K562 (cell line): ENCODE measurements around the gene JUNB. TPM values are rescaled to one million over a fixed set of nuclear protein-coding genes. Genes with fewer than 3 reads are reported as not detected.

Source experiments
- CBFA2T3 ChIP-seq: fragments of 450-650 bp; IDR thresholded peaks from 2 replicates; pipeline ENCODE4 v1.6.1; 2017
- ERF ChIP-seq: fragments of 450-650 bp; formaldehyde crosslinking; IDR thresholded peaks from 2 replicates; pipeline ENCODE4 v1.4.0; 2020; ENCODE audit warnings: mild to moderate bottlenecking, mixed read lengths
- GTF2A2 ChIP-seq: IDR thresholded peaks from 2 replicates; pipeline ENCODE4 v1.6.1; 2016; ENCODE audit warnings: mild to moderate bottlenecking, missing genetic modification characterization, missing compliant biosample characterization
- HDAC6 ChIP-seq: IDR thresholded peaks from 2 replicates; pipeline ENCODE4 v1.6.1; 2012; ENCODE audit warnings: low read depth, mild to moderate bottlenecking, control low read depth, inconsistent platforms, low read length, moderate library complexity
- KDM1A ChIP-seq, 2 experiments: fragments of 450-650 bp; IDR thresholded peaks; 2 replicates each; pipeline ENCODE4 v1.6.1; 2016; ENCODE audit warnings: mild to moderate bottlenecking in 2 of 2
- SOX6 ChIP-seq: fragments of 450-650 bp; IDR thresholded peaks from 2 replicates; pipeline ENCODE4 v1.6.1; 2014; ENCODE audit warnings: mild to moderate bottlenecking
- SP2 ChIP-seq: IDR thresholded peaks from 2 replicates; pipeline ENCODE4 v1.6.1; 2011; ENCODE audit warnings: mild to moderate bottlenecking, low read depth, low read length, moderate library complexity; ENCODE audit not compliant: poor library complexity, severe bottlenecking; ENCODE audit errors: extremely low read depth
- XRCC5 ChIP-seq: fragments of 200-400 bp; formaldehyde crosslinking; IDR thresholded peaks from 2 replicates; pipeline ENCODE4 v1.6.1; 2017; ENCODE audit warnings: low read depth, mild to moderate bottlenecking, low read length
- YBX1 ChIP-seq: fragments of 450-650 bp; IDR thresholded peaks from 2 replicates; pipeline ENCODE4 v1.7.1; 2016; ENCODE audit warnings: mild to moderate bottlenecking
- ZNF695 ChIP-seq: fragments of 450-650 bp; formaldehyde crosslinking; IDR thresholded peaks from 2 replicates; pipeline ENCODE4 v1.4.0; 2020; ENCODE audit warnings: mild to moderate bottlenecking, moderate library complexity
- ZNF778 ChIP-seq: fragments of 450-650 bp; formaldehyde crosslinking; IDR thresholded peaks from 2 replicates; pipeline ENCODE4 v1.4.0; 2020; ENCODE audit warnings: mild to moderate bottlenecking, moderate library complexity
- polyA plus RNA-seq, 8 experiments: library from polyadenylated mRNA; depleted of rRNA in 4 of 8; stranded (reverse) in 5 of 8; unstranded in 3 of 8; fragments of >200 nt; fragmentation: Nextera tagmentation in 2 of 8; fragmentation: Illumina TruSeq in 1 of 8; extraction: Ambion mirVana in 2 of 8; extraction: Trizol in 1 of 8; gene quantifications; 2 replicates each; pipeline versions ENCODE4 v1.2.1 to v1.2.3, GENCODE V29; 2011 to 2014; ENCODE audit warnings: inconsistent platforms in 1 of 8, missing spikeins in 1 of 8
- total RNA-seq, 7 experiments: library from RNA; depleted of rRNA in 6 of 7; stranded (reverse); fragments of >200 nt in 6 of 7; fragmentation: Illumina TruSeq in 2 of 7; extraction: Trizol in 2 of 7; gene quantifications; 2 replicates each; pipeline versions ENCODE4 v1.2.1 to v1.2.3, GENCODE V29; 2011 to 2021; ENCODE audit warnings: low replicate concordance in 1 of 7
- TF ChIP-seq, protein P1 (sequence below), 2 experiments: fragments of 450-650 bp; formaldehyde crosslinking in 1 of 2; IDR thresholded peaks; 2 replicates each; pipeline versions ENCODE4 v1.4.0 to v1.6.1; 2014 to 2020; ENCODE audit warnings: mild to moderate bottlenecking in 2 of 2, borderline replicate concordance in 1 of 2, low read depth in 1 of 2
- TF ChIP-seq, protein P2 (sequence below), 2 experiments: IDR thresholded peaks in 1 of 2; conservative IDR thresholded peaks in 1 of 2; 2 replicates each; pipeline ENCODE4 v1.6.1; 2016; ENCODE audit warnings: low read depth in 2 of 2, mild to moderate bottlenecking in 1 of 2, missing compliant biosample characterization in 1 of 2, missing genetic modification characterization in 1 of 2, moderate library complexity in 1 of 2
- TF ChIP-seq, protein P3 (sequence below): fragments of 450-650 bp; formaldehyde crosslinking; conservative IDR thresholded peaks from 2 replicates; pipeline ENCODE4 v1.4.0; 2022; ENCODE audit warnings: mild to moderate bottlenecking, missing genetic modification characterization

The JUNB gene
- total and polyA plus RNA-seq, 9 of the 15 experiments (the other 6 are each of a cell fraction or from before 2014, with no cell fraction given): 0.23 to 88.1 (median 13.1) TPM

DNA sequence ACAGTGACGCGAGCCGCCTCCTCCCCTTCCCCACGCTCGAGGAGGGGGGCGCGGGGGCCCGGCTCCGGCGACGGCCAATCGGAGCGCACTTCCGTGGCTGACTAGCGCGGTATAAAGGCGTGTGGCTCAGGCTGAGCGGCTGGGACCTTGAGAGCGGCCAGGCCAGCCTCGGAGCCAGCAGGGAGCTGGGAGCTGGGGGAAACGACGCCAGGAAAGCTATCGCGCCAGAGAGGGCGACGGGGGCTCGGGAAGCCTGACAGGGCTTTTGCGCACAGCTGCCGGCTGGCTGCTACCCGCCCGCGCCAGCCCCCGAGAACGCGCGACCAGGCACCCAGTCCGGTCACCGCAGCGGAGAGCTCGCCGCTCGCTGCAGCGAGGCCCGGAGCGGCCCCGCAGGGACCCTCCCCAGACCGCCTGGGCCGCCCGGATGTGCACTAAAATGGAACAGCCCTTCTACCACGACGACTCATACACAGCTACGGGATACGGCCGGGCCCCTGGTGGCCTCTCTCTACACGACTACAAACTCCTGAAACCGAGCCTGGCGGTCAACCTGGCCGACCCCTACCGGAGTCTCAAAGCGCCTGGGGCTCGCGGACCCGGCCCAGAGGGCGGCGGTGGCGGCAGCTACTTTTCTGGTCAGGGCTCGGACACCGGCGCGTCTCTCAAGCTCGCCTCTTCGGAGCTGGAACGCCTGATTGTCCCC lies at the start of gene JUNB (continued):
- TF ChIP-seq, protein P1, sequence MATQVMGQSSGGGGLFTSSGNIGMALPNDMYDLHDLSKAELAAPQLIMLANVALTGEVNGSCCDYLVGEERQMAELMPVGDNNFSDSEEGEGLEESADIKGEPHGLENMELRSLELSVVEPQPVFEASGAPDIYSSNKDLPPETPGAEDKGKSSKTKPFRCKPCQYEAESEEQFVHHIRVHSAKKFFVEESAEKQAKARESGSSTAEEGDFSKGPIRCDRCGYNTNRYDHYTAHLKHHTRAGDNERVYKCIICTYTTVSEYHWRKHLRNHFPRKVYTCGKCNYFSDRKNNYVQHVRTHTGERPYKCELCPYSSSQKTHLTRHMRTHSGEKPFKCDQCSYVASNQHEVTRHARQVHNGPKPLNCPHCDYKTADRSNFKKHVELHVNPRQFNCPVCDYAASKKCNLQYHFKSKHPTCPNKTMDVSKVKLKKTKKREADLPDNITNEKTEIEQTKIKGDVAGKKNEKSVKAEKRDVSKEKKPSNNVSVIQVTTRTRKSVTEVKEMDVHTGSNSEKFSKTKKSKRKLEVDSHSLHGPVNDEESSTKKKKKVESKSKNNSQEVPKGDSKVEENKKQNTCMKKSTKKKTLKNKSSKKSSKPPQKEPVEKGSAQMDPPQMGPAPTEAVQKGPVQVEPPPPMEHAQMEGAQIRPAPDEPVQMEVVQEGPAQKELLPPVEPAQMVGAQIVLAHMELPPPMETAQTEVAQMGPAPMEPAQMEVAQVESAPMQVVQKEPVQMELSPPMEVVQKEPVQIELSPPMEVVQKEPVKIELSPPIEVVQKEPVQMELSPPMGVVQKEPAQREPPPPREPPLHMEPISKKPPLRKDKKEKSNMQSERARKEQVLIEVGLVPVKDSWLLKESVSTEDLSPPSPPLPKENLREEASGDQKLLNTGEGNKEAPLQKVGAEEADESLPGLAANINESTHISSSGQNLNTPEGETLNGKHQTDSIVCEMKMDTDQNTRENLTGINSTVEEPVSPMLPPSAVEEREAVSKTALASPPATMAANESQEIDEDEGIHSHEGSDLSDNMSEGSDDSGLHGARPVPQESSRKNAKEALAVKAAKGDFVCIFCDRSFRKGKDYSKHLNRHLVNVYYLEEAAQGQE (IDR thresholded peaks at IDR 0.05; ENCODE audit: borderline replicate concordance): no peak
- TF ChIP-seq, protein P1 (CRISPR knock-in tag; IDR thresholded peaks at IDR 0.05; ENCODE audit: low read depth): peak; percentile 87
- TF ChIP-seq HDAC6: peak; percentile 82; the same call in 1 of the 2 replicates
- no peak for TF ChIP-seq KDM1A (IDR thresholded peaks at IDR 0.05)
- TF ChIP-seq ERF: 0 out of 2 replicates have a peak, but pooled peaks have one; percentile 55
- TF ChIP-seq, protein P2, sequence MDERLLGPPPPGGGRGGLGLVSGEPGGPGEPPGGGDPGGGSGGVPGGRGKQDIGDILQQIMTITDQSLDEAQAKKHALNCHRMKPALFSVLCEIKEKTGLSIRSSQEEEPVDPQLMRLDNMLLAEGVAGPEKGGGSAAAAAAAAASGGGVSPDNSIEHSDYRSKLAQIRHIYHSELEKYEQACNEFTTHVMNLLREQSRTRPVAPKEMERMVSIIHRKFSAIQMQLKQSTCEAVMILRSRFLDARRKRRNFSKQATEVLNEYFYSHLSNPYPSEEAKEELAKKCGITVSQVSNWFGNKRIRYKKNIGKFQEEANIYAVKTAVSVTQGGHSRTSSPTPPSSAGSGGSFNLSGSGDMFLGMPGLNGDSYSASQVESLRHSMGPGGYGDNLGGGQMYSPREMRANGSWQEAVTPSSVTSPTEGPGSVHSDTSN (CRISPR knock-in tag; IDR thresholded peaks at IDR 0.05; ENCODE audit: low read depth): no peak
- TF ChIP-seq, protein P2 (tag; conservative IDR thresholded peaks at IDR 0.05; ENCODE audit: low read depth): peak; percentile 19; the same call in 1 of the 2 replicates
- TF ChIP-seq YBX1: no peak
- peak; percentile 19; the same call in 1 of the 2 replicates for TF ChIP-seq CBFA2T3
- TF ChIP-seq ZNF695 (CRISPR knock-in tag): no peak
- no peak for TF ChIP-seq ZNF778 (CRISPR knock-in tag)
- TF ChIP-seq, protein P3, sequence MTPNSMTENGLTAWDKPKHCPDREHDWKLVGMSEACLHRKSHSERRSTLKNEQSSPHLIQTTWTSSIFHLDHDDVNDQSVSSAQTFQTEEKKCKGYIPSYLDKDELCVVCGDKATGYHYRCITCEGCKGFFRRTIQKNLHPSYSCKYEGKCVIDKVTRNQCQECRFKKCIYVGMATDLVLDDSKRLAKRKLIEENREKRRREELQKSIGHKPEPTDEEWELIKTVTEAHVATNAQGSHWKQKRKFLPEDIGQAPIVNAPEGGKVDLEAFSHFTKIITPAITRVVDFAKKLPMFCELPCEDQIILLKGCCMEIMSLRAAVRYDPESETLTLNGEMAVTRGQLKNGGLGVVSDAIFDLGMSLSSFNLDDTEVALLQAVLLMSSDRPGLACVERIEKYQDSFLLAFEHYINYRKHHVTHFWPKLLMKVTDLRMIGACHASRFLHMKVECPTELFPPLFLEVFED: peak; percentile 87; the same call in 1 of the 2 replicates
- TF ChIP-seq GTF2A2 (tag): peak; percentile 87
- no peak for TF ChIP-seq SP2
- TF ChIP-seq SOX6: 0 out of 2 replicates have a peak, but pooled peaks have one; percentile 56
- TF ChIP-seq XRCC5: peak; percentile 60
